ENCODE results near the gene SESN3. TPM values are rescaled to one million over a fixed set of nuclear protein-coding genes. Genes with fewer than 3 reads are reported as not detected.

SESN3 gene
- polyA plus RNA-seq, 1 of the 3 experiments (the other 2 are of a cell fraction), result 1.7 TPM

- ChIA-PET CTCF (interaction anchor here (1.0 kb wide), 1 partner anchor 463 kb away, joined by 3 read pairs; no protein-coding TSS in a partner anchor), POLR2A (no interaction called here)
- H3K4me3 ChIP-seq (ENCODE audit: low read depth in 2 of 2, low read length in 1 of 2), result no peak overlapping the region
- no peaks in the 10 kb centered on the region; a peak in 2 of 4 replicates for H3K4me1 ChIP-seq (ENCODE audit: control insufficient read depth in 1 of 2, insufficient read depth in 2 of 2, low read depth in 1 of 2, low read length in 1 of 2)
- H3K79me2 ChIP-seq (ENCODE audit: insufficient read depth), result no peaks in the 10 kb centered on the region
- H3K9ac ChIP-seq, result no peak overlapping the region
- no peaks in the 10 kb centered on the region for H3F3A ChIP-seq (replicated peaks; ENCODE audit: insufficient read depth)
- H3K4me2 ChIP-seq, result no peak overlapping the region
- WGBS (ENCODE audit: low lambda C conversion rate), result 66% methylated on average over 8 of the region's 8 CpGs
- H3K9me3 ChIP-seq, result no peaks in the 10 kb centered on the region
- H3K27ac ChIP-seq (ENCODE audit: low read depth in 2 of 2, low read length in 1 of 2), result no peak overlapping the region
- no peaks in the 10 kb centered on the region for H3K9me2 ChIP-seq
- H4K20me1 ChIP-seq (ENCODE audit: insufficient read depth), result no peaks in the 10 kb centered on the region
- no peak for TF ChIP-seq TAF1 (IDR thresholded peaks at IDR 0.05; ENCODE audit: borderline replicate concordance, low read depth, low read length)
- TF ChIP-seq IRF3 (IDR thresholded peaks at IDR 0.05; ENCODE audit: low read depth, low read length), result no peak
- no peak for TF ChIP-seq YY1 (IDR thresholded peaks at IDR 0.05; ENCODE audit: low read depth)
- no peak for TF ChIP-seq FOSL2 (IDR thresholded peaks at IDR 0.05; ENCODE audit: borderline replicate concordance, low read depth)
- no peak for TF ChIP-seq NRF1 (IDR thresholded peaks at IDR 0.05; ENCODE audit: low read depth, low read length)
- no peak for TF ChIP-seq MXI1 (IDR thresholded peaks at IDR 0.05; ENCODE audit: low read depth, low read length)
- TF ChIP-seq POLR2AphosphoS5 (IDR thresholded peaks at IDR 0.05; ENCODE audit: low read depth, low read length), result no peak
- TF ChIP-seq RCOR1 (IDR thresholded peaks at IDR 0.05; ENCODE audit: low read length), result no peak
- TF ChIP-seq GABPA (IDR thresholded peaks at IDR 0.05; ENCODE audit: low read depth), result no peak
- TF ChIP-seq JUND (IDR thresholded peaks at IDR 0.05), result no peak
- DNase-seq, result no peak
- no peak overlapping the region for H2AFZ ChIP-seq (ENCODE audit: low read depth)
- H3K36me3 ChIP-seq (replicated peaks in 1 of 2; ENCODE audit: control insufficient read depth in 1 of 2, insufficient read depth in 2 of 2, low read length in 1 of 2), result no peaks in the 10 kb centered on the region
- H3K27me3 ChIP-seq (ENCODE audit: insufficient read depth), result no peaks in the 10 kb centered on the region
Measured at GRCh38 chr11:95242091-95242844, 11.3 kb upstream of the SESN3 start.

DNA sequence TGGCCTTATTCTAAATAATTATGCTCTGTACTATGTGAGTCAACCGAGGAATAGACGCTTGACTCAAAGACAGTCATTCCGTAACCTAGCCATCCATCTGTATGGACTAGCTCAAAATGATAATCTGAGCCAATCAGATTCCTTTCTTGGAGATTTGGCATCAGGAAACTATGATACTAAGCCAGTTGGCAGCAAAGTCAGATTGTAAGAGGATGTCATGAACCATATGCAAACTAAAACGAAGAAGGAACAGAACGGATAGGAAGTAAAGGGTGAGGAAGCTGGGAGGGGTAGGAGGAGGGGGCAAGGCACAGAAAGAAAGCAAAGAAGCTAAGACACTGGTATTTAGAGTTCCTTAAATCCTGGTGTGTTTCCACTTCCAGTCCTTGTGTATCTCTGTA is 10.7 kb upstream of the SESN3 start:
- no peaks in the 10 kb centered on the region; a peak in 1 of 4 replicates for H3K4me1 ChIP-seq (ENCODE audit: control insufficient read depth in 1 of 2, insufficient read depth in 2 of 2, low read depth in 1 of 2, low read length in 1 of 2)
- no peak for DNase-seq
- 90% methylated on average over 5 of the region's 5 CpGs for WGBS (ENCODE audit: low lambda C conversion rate)
- H3K27ac ChIP-seq (ENCODE audit: low read depth in 2 of 2, low read length in 1 of 2), result no peak overlapping the region
- no peaks in the 10 kb centered on the region for H3K27me3 ChIP-seq (ENCODE audit: insufficient read depth)
- no peak overlapping the region for H2AFZ ChIP-seq (ENCODE audit: low read depth)
- no peak overlapping the region for H3K4me3 ChIP-seq (ENCODE audit: low read depth in 2 of 2, low read length in 1 of 2)
- H3K4me2 ChIP-seq, result no peak overlapping the region
- no peaks in the 10 kb centered on the region for H3F3A ChIP-seq (replicated peaks; ENCODE audit: insufficient read depth)
- H3K9ac ChIP-seq, result no peak overlapping the region
- TF ChIP-seq TCF12 (IDR thresholded peaks at IDR 0.05) (no peak), EP300 (IDR thresholded peaks at IDR 0.05; ENCODE audit: borderline replicate concordance in 1 of 2, low read depth in 1 of 2, low read length in 1 of 2) (no peak), RCOR1 (IDR thresholded peaks at IDR 0.05; ENCODE audit: low read length) (no peak), CHD2 (IDR thresholded peaks at IDR 0.05; ENCODE audit: low read length, partially characterized antibody) (no peak), RFX5 (IDR thresholded peaks at IDR 0.05; ENCODE audit: low read length) (no peak), USF2 (IDR thresholded peaks at IDR 0.05; ENCODE audit: borderline replicate concordance, low read depth, low read length) (no peak), TAF1 (IDR thresholded peaks at IDR 0.05; ENCODE audit: borderline replicate concordance, low read depth, low read length) (no peak), JUND (IDR thresholded peaks at IDR 0.05) (no peak), NFIC (IDR thresholded peaks at IDR 0.05; ENCODE audit: borderline replicate concordance) (no peak), SMC3 (IDR thresholded peaks at IDR 0.05; ENCODE audit: low read depth, low read length) (no peak)
- no peaks in the 10 kb centered on the region for H3K36me3 ChIP-seq (replicated peaks in 1 of 2; ENCODE audit: control insufficient read depth in 1 of 2, insufficient read depth in 2 of 2, low read length in 1 of 2)
- H4K20me1 ChIP-seq (ENCODE audit: insufficient read depth), result no peaks in the 10 kb centered on the region
- CTCF ChIA-PET, result interaction anchor here (1.0 kb wide), 1 partner anchor 9 kb away, joined by 3 read pairs; no protein-coding TSS in a partner anchor
- POLR2A ChIA-PET, result no interaction called here
- no peaks in the 10 kb centered on the region for H3K9me3 ChIP-seq
- no peaks in the 10 kb centered on the region for H3K79me2 ChIP-seq (ENCODE audit: insufficient read depth)
- H3K9me2 ChIP-seq, result no peaks in the 10 kb centered on the region

All from SK-N-SH (cell line).